HepG2 (cell line): ENCODE data around the gene IL18R1.

ENCODE experiments used
- NFIC ChIP-seq: IDR thresholded peaks from 2 replicates; pipeline ENCODE4 v1.6.1; 2012; ENCODE audit warnings: mild to moderate bottlenecking, low read length, inconsistent platforms
- NRL ChIP-seq: sonication (generic); formaldehyde crosslinking; IDR thresholded peaks from 2 replicates; pipeline ENCODE4 v1.5.0; 2020; ENCODE audit warnings: missing genetic modification reagents, mild to moderate bottlenecking, moderate library complexity, borderline replicate concordance
- POLR2AphosphoS2 ChIP-seq: IDR thresholded peaks from 2 replicates; pipeline ENCODE4 v1.6.1; 2011; ENCODE audit warnings: low read depth, low read length, improper control_type of control experiment
- SMC3 ChIP-seq: IDR thresholded peaks from 2 replicates; pipeline ENCODE4 v1.6.1; 2011; ENCODE audit warnings: low read length, improper control_type of control experiment
- TF ChIP-seq, protein P1 (sequence below): sonication (generic); formaldehyde crosslinking; IDR thresholded peaks from 2 replicates; pipeline ENCODE4 v1.5.0; 2020; ENCODE audit warnings: missing genetic modification reagents

GRCh38 chr2:102345329-102345920, 10.2 kb upstream of the IL18R1 start:
- TF ChIP-seq NRL (no peak), NFIC (no peak), POLR2AphosphoS2 (no peak), SMC3 (no peak)
- TF ChIP-seq, protein P1, sequence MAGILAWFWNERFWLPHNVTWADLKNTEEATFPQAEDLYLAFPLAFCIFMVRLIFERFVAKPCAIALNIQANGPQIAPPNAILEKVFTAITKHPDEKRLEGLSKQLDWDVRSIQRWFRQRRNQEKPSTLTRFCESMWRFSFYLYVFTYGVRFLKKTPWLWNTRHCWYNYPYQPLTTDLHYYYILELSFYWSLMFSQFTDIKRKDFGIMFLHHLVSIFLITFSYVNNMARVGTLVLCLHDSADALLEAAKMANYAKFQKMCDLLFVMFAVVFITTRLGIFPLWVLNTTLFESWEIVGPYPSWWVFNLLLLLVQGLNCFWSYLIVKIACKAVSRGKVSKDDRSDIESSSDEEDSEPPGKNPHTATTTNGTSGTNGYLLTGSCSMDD (CRISPR knock-in tag): no peak
